SK-N-MC (cell line): ENCODE data around the gene FKBP10.

Experiments used
- EZH2 ChIP-seq: fragments of 200-600 bp; sonication (generic); IDR thresholded peaks from one replicate; pipeline ENCODE4 v1.6.1; 2017; ENCODE audit warnings: antibody characterized with exemption
- POLR2AphosphoS5 ChIP-seq: IDR thresholded peaks from 2 replicates; pipeline ENCODE4 v1.6.1; 2012; ENCODE audit warnings: mild to moderate bottlenecking, low read depth, low read length, borderline replicate concordance

DNA sequence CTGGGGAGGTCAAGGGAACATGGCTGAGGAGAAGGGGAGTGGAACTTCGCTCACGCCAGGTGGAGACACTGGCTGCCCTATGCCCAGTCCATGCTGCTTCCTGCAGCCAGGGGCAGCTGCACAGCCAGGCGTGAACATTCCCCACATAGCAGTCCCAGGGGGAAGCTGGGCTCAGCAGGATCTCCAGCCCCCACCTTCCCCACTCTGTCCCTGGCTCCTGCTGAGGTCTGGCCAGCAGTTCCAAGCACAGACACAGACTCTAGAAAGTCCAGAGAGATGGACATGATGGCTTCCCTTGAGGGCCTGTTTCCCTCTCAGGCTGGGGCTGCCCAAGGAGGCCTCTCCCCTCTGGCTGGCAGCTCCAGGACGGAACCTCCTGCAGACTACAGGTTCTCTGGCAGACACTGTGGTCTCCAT lies 35.6 kb upstream of the FKBP10 start:
- TF ChIP-seq EZH2 (no peak), POLR2AphosphoS5 (no peak)
